ENCODE results near the gene P4HA2. TPM values are rescaled to one million over a fixed set of nuclear protein-coding genes. Genes with fewer than 3 reads are reported as not detected.

The P4HA2 gene
- total and polyA plus RNA-seq, 2 donors (not counting 3 experiments of a cell fraction or from before 2014, with no cell fraction given), result 37.6 to 58.7 TPM

DNA sequence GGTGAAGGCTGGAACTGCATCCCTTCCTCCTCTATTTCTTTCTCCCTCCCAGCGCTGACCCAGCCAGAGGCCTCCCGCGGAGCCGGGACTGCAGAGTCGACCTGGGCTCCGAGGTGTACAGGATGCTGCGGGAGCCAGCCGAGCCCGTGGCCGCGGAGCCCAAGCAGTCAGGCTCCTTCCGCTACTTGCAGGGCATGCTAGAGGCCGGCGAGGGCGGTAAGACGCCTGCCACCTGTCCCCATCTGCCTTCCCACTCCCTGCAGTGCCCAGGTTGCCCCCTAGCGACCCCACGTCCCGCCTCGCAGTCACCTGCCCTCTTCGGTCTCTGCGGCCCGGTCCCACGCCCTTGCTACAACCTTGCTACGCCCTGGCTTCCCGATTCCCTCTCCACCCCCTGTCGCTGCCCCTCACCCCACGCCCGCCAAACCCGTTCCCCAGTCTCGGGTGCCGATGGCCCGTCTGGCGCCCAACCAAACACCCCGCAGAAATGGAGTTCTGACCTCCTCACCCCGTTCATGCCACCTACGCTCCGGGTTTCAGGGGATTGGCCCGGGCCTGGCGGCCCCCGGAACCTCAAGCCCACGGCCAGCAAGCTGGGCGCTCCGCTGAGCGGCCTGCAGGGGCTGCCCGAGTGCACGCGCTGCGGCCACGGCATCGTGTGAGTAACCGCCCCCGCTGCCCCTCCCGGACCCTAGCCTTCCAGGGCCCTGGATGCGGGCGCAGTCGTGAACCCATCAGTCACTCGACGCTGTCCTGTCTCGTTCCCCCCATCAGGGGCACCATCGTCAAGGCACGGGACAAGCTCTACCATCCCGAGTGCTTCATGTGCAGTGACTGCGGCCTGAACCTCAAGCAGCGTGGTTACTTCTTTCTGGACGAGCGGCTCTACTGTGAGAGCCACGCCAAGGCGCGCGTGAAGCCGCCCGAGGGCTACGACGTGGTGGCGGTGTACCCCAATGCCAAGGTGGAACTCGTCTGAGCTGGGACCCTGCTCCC is 43.9 kb upstream of the P4HA2 start:
- intact Hi-C loops (cut with micrococcal nuclease) (loop anchor here (1.0 to 5.0 kb wide), 5 partner anchors 22 to 207 kb away; partner anchors contain the start of gene SLC22A5), dilution Hi-C loops (cut with MboI; ENCODE audit: extremely low pct_ligation_motif_present, low sequenced_read_pairs) (no loop called here)

More for the DNA sequence above, 43.9 kb upstream of the P4HA2 start:
- no peak overlapping the region for H3K27ac ChIP-seq (ENCODE audit: insufficient read depth, low read depth, low read length)
- H3K79me2 ChIP-seq (ENCODE audit: control insufficient read depth, insufficient read depth, low read length), result no peaks in the 10 kb centered on the region
- H3K4me3 ChIP-seq (replicated peaks in 1 of 3; ENCODE audit: insufficient read depth in 1 of 3, low read depth in 1 of 3, low read length in 3 of 3), result no peak overlapping the region
- H3K4me2 ChIP-seq (ENCODE audit: insufficient read depth, low read length), result no peak overlapping the region
- H2AFZ ChIP-seq (ENCODE audit: low read depth, low read length), result no peak overlapping the region
- no peak overlapping the region for H3K9ac ChIP-seq (replicated peaks; ENCODE audit: extremely low read depth, insufficient read depth, low read length)
- H3K4me1 ChIP-seq (ENCODE audit: control insufficient read depth, extremely low read depth, insufficient read depth, low read length), result peaks cover 6% of the 10 kb centered on the region
- ChIA-PET CTCF (interaction anchor here (1.0 to 4.3 kb wide), 13 partner anchors 10 to 234 kb away, joined by 3 to 35 read pairs (median 8); partner anchors contain the start of genes P4HA2, SLC22A4 and SLC22A5), POLR2A (no interaction called here)
- no peak for FAIRE-seq
- H3K36me3 ChIP-seq (ENCODE audit: control insufficient read depth in 2 of 2, extremely low read depth in 1 of 2, insufficient read depth in 2 of 2, low read length in 2 of 2), result peaks cover 5 to 29% of the 10 kb centered on the region in 2 experiments
- no peaks in the 10 kb centered on the region for H3K9me1 ChIP-seq (replicated peaks; ENCODE audit: control insufficient read depth, extremely low read depth, insufficient read depth, low read length)
- no peaks in the 10 kb centered on the region for H3K9me3 ChIP-seq (replicated peaks; ENCODE audit: control insufficient read depth, insufficient read depth, low read length)
- no peak for DNase-seq (ENCODE audit: low read depth, low spot score)
- TF ChIP-seq MYC (IDR thresholded peaks at IDR 0.05; ENCODE audit: low read depth, low read length), result no peak
- TF ChIP-seq POLR2A (IDR thresholded peaks at IDR 0.05; ENCODE audit: low read depth, low read length), result no peak
- TF ChIP-seq GATA2 (IDR thresholded peaks at IDR 0.05; ENCODE audit: insufficient read depth, insufficient read length, low read depth, low read length), result no peak
- no peak for TF ChIP-seq JUN (IDR thresholded peaks at IDR 0.05; ENCODE audit: borderline replicate concordance, insufficient read depth, insufficient read length, low read depth)
- no peak for TF ChIP-seq MAX (IDR thresholded peaks at IDR 0.05; ENCODE audit: insufficient read depth, insufficient read length)
- no peak for TF ChIP-seq POLR2AphosphoS5 (IDR thresholded peaks at IDR 0.05; ENCODE audit: insufficient read depth, low read depth, low read length)
- no peak for TF ChIP-seq CTCF (IDR thresholded peaks at IDR 0.05; ENCODE audit: extremely low read depth in 1 of 2, insufficient read depth in 1 of 2, low read depth in 1 of 2, low read length in 2 of 2)
- no peak for TF ChIP-seq FOS (IDR thresholded peaks at IDR 0.05; ENCODE audit: borderline replicate concordance, insufficient read depth, low read length)
- TF ChIP-seq EZH2 (IDR thresholded peaks at IDR 0.05; ENCODE audit: borderline replicate concordance, low read depth, low read length, severe bottlenecking), result no peak
- no peaks in the 10 kb centered on the region for H4K20me1 ChIP-seq (replicated peaks; ENCODE audit: control insufficient read depth, extremely low read depth, insufficient read depth, low read length)
- BruUV-seq (replicated peaks), result TSS peak; percentile 34
- H3K27me3 ChIP-seq (ENCODE audit: control insufficient read depth in 2 of 2, insufficient read depth in 2 of 2, low read length in 2 of 2), result no peaks in the 10 kb centered on the region

Measured in endothelial cell of umbilical vein (primary cell).